Neural cell (in vitro differentiated cells): ENCODE data around the gene GNAI2. TPM values are rescaled to one million over a fixed set of nuclear protein-coding genes. Genes with fewer than 3 reads are reported as not detected.

Experiments used
- H2AFZ ChIP-seq: fragments of 200-600, 300-800 bp; sonication (generic), shearing (Covaris generic); 2 replicates; pipeline ENCODE4 v1.6.0; 2014; ENCODE audit warnings: low read depth, mild to moderate bottlenecking, antibody characterized with exemption, low read length, moderate library complexity
- H3F3A ChIP-seq: fragments of 200-600 bp; shearing (Covaris generic); 2 replicates; pipeline ENCODE4 v1.6.1; 2016; ENCODE audit warnings: mild to moderate bottlenecking, moderate library complexity, mixed read lengths, antibody characterized with exemption, low read length; ENCODE audit not compliant: insufficient read depth, poor library complexity, severe bottlenecking
- H3K27ac ChIP-seq: fragments of 200-600, 300-800 bp; sonication (generic), shearing (Covaris generic); 2 replicates; pipeline ENCODE4 v1.5.1; 2014; ENCODE audit warnings: mild to moderate bottlenecking, low read length, moderate library complexity
- H3K27me3 ChIP-seq: fragments of 300-800, 200-600 bp; sonication (generic), shearing (Covaris generic); 2 replicates; pipeline ENCODE4 v1.6.0; 2014; ENCODE audit warnings: mild to moderate bottlenecking, low read depth, low read length, moderate library complexity; ENCODE audit not compliant: insufficient read depth
- H3K36me3 ChIP-seq: fragments of 300-800, 200-600 bp; sonication (generic), shearing (Covaris generic); 2 replicates; pipeline ENCODE4 v1.5.1; 2014; ENCODE audit warnings: mild to moderate bottlenecking, antibody characterized with exemption, low read length, moderate library complexity; ENCODE audit not compliant: insufficient read depth
- H3K4me2 ChIP-seq: fragments of 300-800, 200-600 bp; sonication (generic), shearing (Covaris generic); 2 replicates; pipeline ENCODE4 v1.6.0; 2014; ENCODE audit warnings: mild to moderate bottlenecking, low read length
- H3K4me3 ChIP-seq: fragments of 300-800, 200-600 bp; sonication (generic), shearing (Covaris generic); 2 replicates; pipeline ENCODE4 v1.5.1; 2014; ENCODE audit warnings: mild to moderate bottlenecking, low read length, moderate library complexity
- H3K79me2 ChIP-seq: fragments of 200-600 bp; shearing (Covaris generic); replicated peaks from 2 replicates; pipeline ENCODE4 v1.6.0; 2014; ENCODE audit warnings: mild to moderate bottlenecking, low read length, moderate library complexity; ENCODE audit not compliant: insufficient read depth
- H3K9ac ChIP-seq: fragments of 300-800, 200-600 bp; sonication (generic), shearing (Covaris generic); 2 replicates; pipeline ENCODE4 v1.6.1; 2016; ENCODE audit warnings: mild to moderate bottlenecking, low read length, mixed read lengths
- H3K9me2 ChIP-seq: fragments of 200-600 bp; shearing (Covaris generic); 2 replicates; pipeline ENCODE4 v1.6.1; 2016; ENCODE audit warnings: mild to moderate bottlenecking, low read length, mixed read lengths; ENCODE audit not compliant: insufficient read depth
- H3K9me3 ChIP-seq: fragments of 200-600, 300-800 bp; sonication (generic), shearing (Covaris generic); 2 replicates; pipeline ENCODE4 v1.6.1; 2016; ENCODE audit warnings: mild to moderate bottlenecking, mixed run types, low read length, moderate library complexity, mixed read lengths
- H4K20me1 ChIP-seq: fragments of 200-600 bp; shearing (Covaris generic); 2 replicates; pipeline ENCODE4 v1.6.1; 2016; ENCODE audit warnings: mild to moderate bottlenecking, mixed run types; ENCODE audit not compliant: insufficient read depth
- CTCF ChIP-seq: fragments of 450-650 bp; IDR thresholded peaks from 2 replicates; pipeline ENCODE4 v1.5.1; 2014; ENCODE audit warnings: antibody characterized with exemption, mild to moderate bottlenecking, moderate library complexity; ENCODE audit not compliant: poor library complexity, severe bottlenecking
- EP300 ChIP-seq: fragments of 450-650 bp; conservative IDR thresholded peaks from 2 replicates; pipeline ENCODE4 v1.6.1; 2014; ENCODE audit warnings: antibody characterized with exemption, mild to moderate bottlenecking, moderate library complexity; ENCODE audit not compliant: poor library complexity, severe bottlenecking
- EZH2 ChIP-seq: fragments of 200-600, 300-800 bp; shearing (Covaris generic), sonication (generic); IDR thresholded peaks from 2 replicates; pipeline ENCODE4 v1.6.1; 2014; ENCODE audit warnings: antibody characterized with exemption, low read length, borderline replicate concordance, mild to moderate bottlenecking; ENCODE audit not compliant: insufficient read depth, poor library complexity, severe bottlenecking
- MXI1 ChIP-seq: fragments of 450-650 bp; conservative IDR thresholded peaks from 2 replicates; pipeline ENCODE4 v1.6.1; 2014; ENCODE audit warnings: antibody characterized with exemption, mild to moderate bottlenecking; ENCODE audit not compliant: poor library complexity, severe bottlenecking
- POLR2AphosphoS5 ChIP-seq: IDR thresholded peaks from 2 replicates; pipeline ENCODE4 v1.6.1; 2012
- RAD21 ChIP-seq: fragments of 450-650 bp; conservative IDR thresholded peaks from 2 replicates; pipeline ENCODE4 v1.6.1; 2014; ENCODE audit warnings: antibody characterized with exemption, mild to moderate bottlenecking, moderate library complexity
- SMC3 ChIP-seq: fragments of 450-650 bp; conservative IDR thresholded peaks from 2 replicates; pipeline ENCODE4 v1.6.1; 2014; ENCODE audit warnings: antibody characterized with exemption, mild to moderate bottlenecking, moderate library complexity; ENCODE audit not compliant: poor library complexity
- TAF1 ChIP-seq: IDR thresholded peaks from 2 replicates; pipeline ENCODE4 v1.6.1; 2012; ENCODE audit warnings: low read depth
- polyA plus RNA-seq: library from polyadenylated mRNA; depleted of rRNA; stranded (reverse); fragments of >200 nt; gene quantifications from 2 replicates; pipeline ENCODE4 v1.2.3, GENCODE V29; 2014
- TF ChIP-seq, protein P1 (sequence below): IDR thresholded peaks from 2 replicates; pipeline ENCODE4 v1.6.1; 2012; ENCODE audit warnings: borderline replicate concordance

The GNAI2 gene
- polyA plus RNA-seq, 1 donor from 2014 or later, result 101 TPM

DNA sequence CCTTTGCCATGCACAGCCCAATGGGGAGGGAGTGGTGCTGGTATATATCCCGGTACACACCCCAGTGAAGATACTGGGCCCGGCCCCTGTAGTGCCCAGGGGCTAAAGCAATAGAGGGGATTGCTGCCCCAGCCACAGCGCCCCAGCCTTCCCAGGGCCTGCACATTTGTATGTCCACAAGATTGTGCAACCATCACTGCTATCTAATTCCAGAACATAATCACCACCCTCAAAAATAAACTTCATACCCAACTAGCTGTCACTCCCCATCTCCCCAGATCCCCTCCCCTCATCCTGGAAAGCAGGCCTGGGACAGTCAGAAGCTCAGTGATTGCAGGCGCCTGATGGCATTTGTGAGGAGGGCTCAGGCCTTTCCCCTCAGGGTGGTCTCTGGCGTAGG lies 13.5 kb downstream of the GNAI2 start:
- Histone ChIP-seq H3K36me3 (no peaks in the 10 kb centered on the region), H3K4me3 (no peak overlapping the region), H3K79me2 (peaks cover 63% of the 10 kb centered on the region), H3F3A (no peaks in the 10 kb centered on the region), H3K9ac (no peak overlapping the region), H3K9me2 (no peaks in the 10 kb centered on the region), H3K27me3 (no peaks in the 10 kb centered on the region), H2AFZ (no peak overlapping the region), H3K4me2 (no peak overlapping the region), H3K9me3 (no peaks in the 10 kb centered on the region), H3K27ac (no peak overlapping the region), H4K20me1 (no peaks in the 10 kb centered on the region)
- TF ChIP-seq RAD21 (no peak), EP300 (no peak), TAF1 (no peak), CTCF (no peak), POLR2AphosphoS5 (no peak), SMC3 (no peak), EZH2 (no peak), MXI1 (no peak)
- TF ChIP-seq, protein P1, sequence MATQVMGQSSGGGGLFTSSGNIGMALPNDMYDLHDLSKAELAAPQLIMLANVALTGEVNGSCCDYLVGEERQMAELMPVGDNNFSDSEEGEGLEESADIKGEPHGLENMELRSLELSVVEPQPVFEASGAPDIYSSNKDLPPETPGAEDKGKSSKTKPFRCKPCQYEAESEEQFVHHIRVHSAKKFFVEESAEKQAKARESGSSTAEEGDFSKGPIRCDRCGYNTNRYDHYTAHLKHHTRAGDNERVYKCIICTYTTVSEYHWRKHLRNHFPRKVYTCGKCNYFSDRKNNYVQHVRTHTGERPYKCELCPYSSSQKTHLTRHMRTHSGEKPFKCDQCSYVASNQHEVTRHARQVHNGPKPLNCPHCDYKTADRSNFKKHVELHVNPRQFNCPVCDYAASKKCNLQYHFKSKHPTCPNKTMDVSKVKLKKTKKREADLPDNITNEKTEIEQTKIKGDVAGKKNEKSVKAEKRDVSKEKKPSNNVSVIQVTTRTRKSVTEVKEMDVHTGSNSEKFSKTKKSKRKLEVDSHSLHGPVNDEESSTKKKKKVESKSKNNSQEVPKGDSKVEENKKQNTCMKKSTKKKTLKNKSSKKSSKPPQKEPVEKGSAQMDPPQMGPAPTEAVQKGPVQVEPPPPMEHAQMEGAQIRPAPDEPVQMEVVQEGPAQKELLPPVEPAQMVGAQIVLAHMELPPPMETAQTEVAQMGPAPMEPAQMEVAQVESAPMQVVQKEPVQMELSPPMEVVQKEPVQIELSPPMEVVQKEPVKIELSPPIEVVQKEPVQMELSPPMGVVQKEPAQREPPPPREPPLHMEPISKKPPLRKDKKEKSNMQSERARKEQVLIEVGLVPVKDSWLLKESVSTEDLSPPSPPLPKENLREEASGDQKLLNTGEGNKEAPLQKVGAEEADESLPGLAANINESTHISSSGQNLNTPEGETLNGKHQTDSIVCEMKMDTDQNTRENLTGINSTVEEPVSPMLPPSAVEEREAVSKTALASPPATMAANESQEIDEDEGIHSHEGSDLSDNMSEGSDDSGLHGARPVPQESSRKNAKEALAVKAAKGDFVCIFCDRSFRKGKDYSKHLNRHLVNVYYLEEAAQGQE, result no peak

DNA sequence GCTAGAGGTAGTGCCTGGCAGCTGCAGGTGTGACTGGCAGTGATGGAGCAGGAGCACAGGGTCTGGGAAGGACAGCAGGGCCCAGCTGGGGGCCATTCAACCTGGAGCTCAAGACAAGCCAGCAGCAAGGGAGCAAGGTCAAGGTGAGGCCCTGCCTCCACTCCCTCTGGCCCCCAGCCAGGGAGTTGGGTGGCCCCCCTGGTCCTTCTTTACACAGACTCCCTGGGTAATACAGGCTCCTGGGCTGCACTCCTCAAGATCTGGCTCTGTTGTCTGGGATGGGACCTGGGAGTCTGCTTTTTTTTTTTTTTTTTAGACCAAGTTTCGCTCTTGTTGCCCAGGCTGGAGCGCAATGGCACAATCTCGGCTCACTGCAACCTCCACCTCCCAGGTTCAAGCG lies 14.5 kb downstream of the GNAI2 start:
- no peaks in the 10 kb centered on the region for H4K20me1 ChIP-seq
- no peaks in the 10 kb centered on the region for H3K27me3 ChIP-seq
- H3K4me2 ChIP-seq, result no peak overlapping the region
- H3K9ac ChIP-seq, result no peak overlapping the region
- no peak overlapping the region for H3K27ac ChIP-seq
- no peaks in the 10 kb centered on the region for H3K9me3 ChIP-seq
- TF ChIP-seq TAF1 (no peak), SMC3 (no peak), MXI1 (no peak), POLR2AphosphoS5 (no peak), EZH2 (no peak), RAD21 (no peak), EP300 (no peak), CTCF (no peak)
- TF ChIP-seq, protein P1, result no peak
- peaks cover 54% of the 10 kb centered on the region for H3K79me2 ChIP-seq
- H3K36me3 ChIP-seq, result no peaks in the 10 kb centered on the region
- no peak overlapping the region for H2AFZ ChIP-seq
- H3K9me2 ChIP-seq, result no peaks in the 10 kb centered on the region
- H3F3A ChIP-seq, result no peaks in the 10 kb centered on the region
- H3K4me3 ChIP-seq, result no peak overlapping the region
